H1 (cell line): ENCODE results near the gene SLC16A5. TPM values are rescaled to one million over a fixed set of nuclear protein-coding genes. Genes with fewer than 3 reads are reported as not detected.

Experiments used
- CTCF ChIA-PET: fragments of 300-600 bp; sonication (Branson Sonifier 250); formaldehyde crosslinking; loops from one replicate; lab custom pipeline; 2021; ENCODE audit not compliant: partially characterized antibody; lab: Charles Lee
- POLR2A ChIA-PET: fragments of 300-600 bp; sonication (Branson Sonifier 250); formaldehyde crosslinking; loops from one replicate; lab custom pipeline; 2021; ENCODE audit warnings: inconsistent platforms; ENCODE audit not compliant: partially characterized antibody; lab: Charles Lee
- DNase-seq, 2 experiments: peaks; one replicate each; pipeline versions ENCODE4 v3.0.0 to v3.0.0-alpha.2; 2010 to 2022; ENCODE audit warnings: low spot score in 2 of 2, low read depth in 1 of 2, mixed read lengths in 1 of 2
- FAIRE-seq: peaks from 2 replicates; lab custom pipeline; 2011; peaks lifted over from hg19 to GRCh38; lab: Jason Lieb, UNC
- H2AFZ ChIP-seq: 2 replicates; pipeline ENCODE4 v1.8.1; 2012; ENCODE audit warnings: low read length, inconsistent platforms
- H2AK5ac ChIP-seq: 2 replicates; pipeline ENCODE4 v1.6.1; 2013; ENCODE audit warnings: low read depth, low read length
- H2BK120ac ChIP-seq: replicated peaks from 2 replicates; pipeline ENCODE3; 2013; ENCODE audit warnings: low read depth, low read length, inconsistent platforms
- H2BK12ac ChIP-seq: 2 replicates; pipeline ENCODE4 v1.6.1; 2013; ENCODE audit warnings: low read depth, low read length
- H2BK15ac ChIP-seq: 2 replicates; pipeline ENCODE4 v1.6.1; 2013; ENCODE audit warnings: low read length
- H2BK20ac ChIP-seq: 2 replicates; pipeline ENCODE4 v1.6.1; 2013; ENCODE audit warnings: low read length
- H2BK5ac ChIP-seq: 2 replicates; pipeline ENCODE4 v1.6.1; 2013; ENCODE audit warnings: low read depth, low read length
- H3K14ac ChIP-seq: 2 replicates; pipeline ENCODE4 v1.6.1; 2013; ENCODE audit warnings: inconsistent platforms; ENCODE audit not compliant: insufficient read length
- H3K18ac ChIP-seq: 2 replicates; pipeline ENCODE4 v1.6.1; 2013; ENCODE audit warnings: low read length; ENCODE audit errors: extremely low read depth
- H3K23ac ChIP-seq: 2 replicates; pipeline ENCODE4 v1.6.1; 2013; ENCODE audit warnings: inconsistent platforms; ENCODE audit not compliant: insufficient read length
- H3K23me2 ChIP-seq: 2 replicates; pipeline ENCODE4 v1.6.1; 2013; ENCODE audit warnings: low read depth, low read length
- H3K27ac ChIP-seq: 2 replicates; pipeline ENCODE4 v1.6.1; 2011; ENCODE audit warnings: low read depth, low read length, inconsistent platforms
- H3K27me3 ChIP-seq, 4 experiments: replicated peaks in 1 of 4; 1 replicate in 1 of 4; 2 replicates in 3 of 4; pipeline versions ENCODE4 v1.6.1 to v1.8.1; 2011 to 2013; ENCODE audit warnings: low read length in 3 of 4, mild to moderate bottlenecking in 3 of 4, inconsistent platforms in 2 of 4, mixed read lengths in 2 of 4, moderate library complexity in 1 of 4; ENCODE audit not compliant: control insufficient read depth in 3 of 4, insufficient read depth in 3 of 4; ENCODE audit errors: extremely low read depth in 1 of 4
- H3K36me3 ChIP-seq, 4 experiments: 2 replicates each; pipeline versions ENCODE4 v1.6.1 to v1.8.1; 2011 to 2013; ENCODE audit warnings: mild to moderate bottlenecking in 4 of 4, low read length in 3 of 4, moderate library complexity in 2 of 4, control low read depth in 1 of 4, inconsistent platforms in 1 of 4; ENCODE audit not compliant: insufficient read depth in 4 of 4, control insufficient read depth in 2 of 4
- H3K4ac ChIP-seq: replicated peaks from 2 replicates; pipeline ENCODE3; 2013; ENCODE audit warnings: low read length, low read depth, mixed read lengths, inconsistent platforms; ENCODE audit not compliant: insufficient read length
- H3K4me1 ChIP-seq, 4 experiments: replicated peaks in 1 of 4; 1 replicate in 1 of 4; 2 replicates in 3 of 4; pipeline versions ENCODE4 v1.6.1 to v1.8.1; 2011 to 2013; ENCODE audit warnings: low read length in 3 of 4, inconsistent platforms in 2 of 4, mixed read lengths in 1 of 4; ENCODE audit not compliant: insufficient read depth in 4 of 4, control insufficient read depth in 3 of 4
- H3K4me2 ChIP-seq, 2 experiments: 2 replicates each; pipeline versions ENCODE4 v1.6.1 to v1.8.1; 2011 to 2013; ENCODE audit warnings: low read depth in 2 of 2, low read length in 2 of 2, control low read depth in 1 of 2, inconsistent platforms in 1 of 2, mild to moderate bottlenecking in 1 of 2; ENCODE audit not compliant: insufficient read depth in 1 of 2
- H3K4me3 ChIP-seq, 4 experiments: fragments of 200-600, 300-600 bp in 1 of 4; sonication (generic), shearing (Covaris generic), sonication (Bioruptor Twin) in 1 of 4; 2 replicates each; pipeline versions ENCODE4 v1.5.1 to v1.8.1; 2011 to 2016; ENCODE audit warnings: low read length in 4 of 4, low read depth in 3 of 4, control low read depth in 2 of 4, inconsistent platforms in 2 of 4, mild to moderate bottlenecking in 2 of 4, mixed read lengths in 1 of 4, moderate library complexity in 1 of 4; ENCODE audit not compliant: insufficient read depth in 2 of 4; ENCODE audit errors: extremely low read depth in 1 of 4
- H3K56ac ChIP-seq: replicated peaks from 2 replicates; pipeline ENCODE3; 2013; ENCODE audit warnings: low read depth, mild to moderate bottlenecking, mixed read lengths, low read length, inconsistent platforms; ENCODE audit not compliant: insufficient read length
- H3K79me1 ChIP-seq: 2 replicates; pipeline ENCODE4 v1.6.1; 2013; ENCODE audit warnings: low read depth, low read length, control low read depth
- H3K79me2 ChIP-seq, 2 experiments: 2 replicates each; pipeline versions ENCODE4 v1.6.1 to v1.8.1; 2012 to 2013; ENCODE audit warnings: low read length in 2 of 2, mild to moderate bottlenecking in 2 of 2, inconsistent platforms in 1 of 2; ENCODE audit not compliant: insufficient read depth in 2 of 2, control insufficient read depth in 1 of 2
- H3K9ac ChIP-seq, 4 experiments: replicated peaks in 1 of 4; 1 replicate in 1 of 4; 2 replicates in 3 of 4; pipeline versions ENCODE4 v1.6.1 to v1.8.1; 2011 to 2013; ENCODE audit warnings: low read depth in 3 of 4, low read length in 3 of 4, control low read depth in 2 of 4, mild to moderate bottlenecking in 2 of 4, moderate library complexity in 2 of 4, inconsistent platforms in 1 of 4; ENCODE audit errors: extremely low read depth in 1 of 4
- H3K9me3 ChIP-seq, 2 experiments: 2 replicates each; pipeline versions ENCODE4 v1.6.1 to v1.8.1; 2012 to 2013; ENCODE audit warnings: mild to moderate bottlenecking in 2 of 2, moderate library complexity in 2 of 2, control low read depth in 1 of 2, inconsistent platforms in 1 of 2, low read depth in 1 of 2, low read length in 1 of 2, mixed read lengths in 1 of 2; ENCODE audit not compliant: insufficient read depth in 2 of 2
- H4K20me1 ChIP-seq, 2 experiments: replicated peaks in 1 of 2; 2 replicates each; pipeline versions ENCODE3 to v1.8.1; 2011 to 2013; ENCODE audit warnings: inconsistent platforms in 2 of 2, low read length in 2 of 2, mild to moderate bottlenecking in 1 of 2; ENCODE audit not compliant: insufficient read depth in 2 of 2, control insufficient read depth in 1 of 2
- H4K5ac ChIP-seq: 2 replicates; pipeline ENCODE4 v1.6.1; 2013; ENCODE audit warnings: low read length, low read depth, mixed read lengths, inconsistent platforms; ENCODE audit not compliant: insufficient read length
- H4K8ac ChIP-seq: 2 replicates; pipeline ENCODE4 v1.8.0; 2013; ENCODE audit warnings: mild to moderate bottlenecking, moderate library complexity, low read length, inconsistent platforms; ENCODE audit not compliant: insufficient read depth; ENCODE audit errors: extremely low read depth
- H4K91ac ChIP-seq: replicated peaks from 2 replicates; pipeline ENCODE3; 2013; ENCODE audit warnings: low read length, mixed read lengths, inconsistent platforms; ENCODE audit not compliant: insufficient read length
- BRCA1 ChIP-seq: IDR thresholded peaks from 2 replicates; pipeline ENCODE4 v1.6.1; 2012; ENCODE audit warnings: low read depth, low read length, improper control_type of control experiment
- CEBPB ChIP-seq: IDR thresholded peaks from 2 replicates; pipeline ENCODE4 v1.6.1; 2012; ENCODE audit warnings: low read depth, low read length
- CTBP2 ChIP-seq: IDR thresholded peaks from 2 replicates; pipeline ENCODE4 v1.7.0; 2011; ENCODE audit warnings: borderline replicate concordance, mild to moderate bottlenecking, moderate library complexity, mixed read lengths, low read length; ENCODE audit not compliant: insufficient read depth, insufficient read length
- EP300 ChIP-seq, 2 experiments: IDR thresholded peaks; 1 replicate in 1 of 2; 2 replicates in 1 of 2; pipeline ENCODE4 v1.6.1; 2011 to 2012; ENCODE audit warnings: low read depth in 2 of 2, low read length in 2 of 2, mild to moderate bottlenecking in 2 of 2, borderline replicate concordance in 1 of 2, inconsistent platforms in 1 of 2, moderate library complexity in 1 of 2
- HDAC6 ChIP-seq: IDR thresholded peaks from one replicate; pipeline ENCODE4 v1.7.1; 2012; ENCODE audit warnings: low read depth, mild to moderate bottlenecking, inconsistent platforms, low read length, moderate library complexity
- JUN ChIP-seq: IDR thresholded peaks from 2 replicates; pipeline ENCODE4 v1.6.1; 2011; ENCODE audit warnings: low read depth, mild to moderate bottlenecking, improper control_type of control experiment, low read length
- POLR2AphosphoS5 ChIP-seq: IDR thresholded peaks from 2 replicates; pipeline ENCODE4 v1.6.1; 2011; ENCODE audit warnings: low read depth, low read length
- RAD21 ChIP-seq, 2 experiments: IDR thresholded peaks in 1 of 2; conservative IDR thresholded peaks in 1 of 2; 2 replicates each; pipeline ENCODE4 v1.6.1; 2011; ENCODE audit warnings: low read depth in 2 of 2, low read length in 2 of 2, improper control_type of control experiment in 1 of 2, inconsistent platforms in 1 of 2, mild to moderate bottlenecking in 1 of 2, moderate library complexity in 1 of 2
- SUZ12 ChIP-seq: fragments of 200-600 bp; sonication (generic); IDR thresholded peaks from 2 replicates; pipeline ENCODE4 v1.6.1; 2012; ENCODE audit warnings: mild to moderate bottlenecking, inconsistent platforms, low read length, moderate library complexity, mixed read lengths
- WGBS, 2 experiments: shearing (Covaris generic) in 1 of 2; methylation state at CpG; one replicate each; pipeline versions ENCODE4 v1.1.6 to v1.1.7; 2013 to 2015; ENCODE audit warnings: low lambda C conversion rate in 2 of 2, mixed read lengths in 2 of 2, inconsistent platforms in 1 of 2, low coverage in 1 of 2, missing lambda C conversion rate in 1 of 2; ENCODE audit not compliant: insufficient replicate concordance in 2 of 2, insufficient coverage in 1 of 2, insufficient read length in 1 of 2; ENCODE audit errors: extremely low coverage in 1 of 2, missing lambda C conversion rate in 1 of 2; 5-methylcytosine and 5-hydroxymethylcytosine counted together
- polyA plus RNA-seq, 7 experiments: library from polyadenylated mRNA; depleted of rRNA in 3 of 7; stranded (reverse) in 5 of 7; unstranded in 2 of 7; fragments of >200 nt in 5 of 7; fragments of 200-250 nt in 2 of 7; gene quantifications; 1 replicate in 5 of 7; 2 replicates in 1 of 7; 4 replicates in 1 of 7; pipeline versions ENCODE4 v1.2.1 to v1.2.3, GENCODE V29; 2011 to 2013; ENCODE audit warnings: missing spikeins in 2 of 7, mixed read lengths in 2 of 7
- total RNA-seq: library from RNA; stranded (reverse); fragmentation: NEBNext Ultra II Directional; extraction: Animal tissue kit (Norgen Biotek cat#: 25700); gene quantifications from 2 replicates; pipeline ENCODE4 v1.2.1, GENCODE V29; 2021

SLC16A5 gene
- total and polyA plus RNA-seq, 2 of the 8 experiments (the other 6 are each of a cell fraction or from before 2014, with no cell fraction given) = 17.1 to 34.7 TPM

DNA sequence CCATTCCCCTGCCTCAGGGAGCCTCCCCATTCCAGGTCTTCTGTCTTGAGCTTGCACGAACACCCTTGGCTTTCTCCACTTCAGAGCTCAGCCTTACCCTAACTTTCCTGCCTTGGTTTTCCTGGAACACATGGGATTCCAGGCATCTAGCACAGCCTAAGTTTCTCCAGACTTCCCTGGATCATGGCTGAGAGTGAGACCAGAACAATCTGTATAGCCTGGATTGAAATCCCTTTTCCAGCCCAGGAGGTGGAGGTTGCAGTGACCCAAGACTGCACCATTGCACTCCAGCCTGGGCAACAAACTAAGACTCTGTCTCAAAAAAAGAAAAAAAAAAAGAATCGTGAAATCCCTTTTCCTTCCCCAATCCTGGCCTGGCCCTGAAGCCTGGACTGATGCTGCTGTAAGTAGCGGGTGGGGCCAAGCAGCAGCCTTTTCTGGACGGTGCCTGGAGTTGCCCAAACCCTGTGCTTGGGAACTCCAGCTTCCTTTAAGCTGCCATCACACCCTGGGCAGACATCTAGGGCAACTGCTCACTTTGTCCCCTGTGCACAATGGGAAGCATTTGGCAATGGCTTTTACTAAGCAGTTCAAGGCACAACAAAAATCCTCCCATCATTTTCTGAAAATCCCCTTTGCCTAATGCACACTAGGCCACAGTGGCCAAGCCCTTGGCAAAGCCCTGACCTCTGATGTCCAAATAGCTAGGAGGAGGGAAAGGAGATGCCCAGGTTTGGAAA lies 12.0 kb upstream of the SLC16A5 start:
- Histone ChIP-seq H3K27me3 (no peaks in the 10 kb centered on the region), H3K27ac (no peak overlapping the region), H2BK5ac (no peak overlapping the region), H3K23me2 (no peaks in the 10 kb centered on the region), H4K5ac (no peak overlapping the region), H3K23ac (no peak overlapping the region), H3K56ac (no peak overlapping the region), H3K9me3 (no peaks in the 10 kb centered on the region), H3K4ac (no peak overlapping the region), H3K4me3 (no peak overlapping the region), H2BK15ac (no peak overlapping the region), H4K20me1 (no peaks in the 10 kb centered on the region), H3K4me2 (no peak overlapping the region), H4K91ac (no peak overlapping the region), H3K79me1 (no peaks in the 10 kb centered on the region), H2AK5ac (no peak overlapping the region), H2BK120ac (no peak overlapping the region)
- no peak for DNase-seq
- CTCF ChIA-PET = interaction anchor here (0.6 to 7.6 kb wide), 12 partner anchors 9 to 337 kb away, joined by 3 to 45 read pairs (median 4); no protein-coding TSS in a partner anchor
- no peak for FAIRE-seq
- no peak for TF ChIP-seq POLR2AphosphoS5
- no peak for TF ChIP-seq SUZ12
- TF ChIP-seq CTBP2 = no peak
- TF ChIP-seq RAD21 (IDR thresholded peaks at IDR 0.05 in 1 of 2, conservative IDR thresholded peaks at IDR 0.05 in 1 of 2; ENCODE audit: low read depth in 2 of 2, low read length in 2 of 2) = no peak
- no peak for TF ChIP-seq JUN
- TF ChIP-seq EP300 (IDR thresholded peaks at IDR 0.05; ENCODE audit: borderline replicate concordance in 1 of 2, low read depth in 2 of 2, low read length in 2 of 2) = no peak
- TF ChIP-seq BRCA1 = no peak
- no peak for TF ChIP-seq CEBPB
- TF ChIP-seq HDAC6 = no peak
- TF ChIP-seq, all 59 proteins: peak for 0
- Histone ChIP-seq H3K36me3 (no peaks in the 10 kb centered on the region), H2AFZ (no peak overlapping the region), H3K4me1 (peaks cover 0 to 13% (median 5%) of the 10 kb centered on the region in 4 experiments; a peak in 4 of 7 replicates), H3K9ac (no peak overlapping the region), H4K8ac (no peak overlapping the region), H2BK20ac (no peak overlapping the region), H3K79me2 (no peaks in the 10 kb centered on the region), H2BK12ac (no peak overlapping the region), H3K14ac (no peak overlapping the region), H3K18ac (no peak overlapping the region)
- POLR2A ChIA-PET = interaction anchor here (1.2 to 1.3 kb wide), 3 partner anchors 30 to 79 kb away, joined by 3 read pairs; partner anchors contain the start of genes JPT1 and NT5C
- WGBS, 2 experiments = 76% methylated on average over 4 of the region's 4 CpGs; no CpG with 5 or more reads in 1 of the 2 experiments
